ENCODE measurements around the gene KIAA0319L.

Gene KIAA0319L

GRCh38 chr1:35554266-35555211 lies 2.7 kb downstream of the KIAA0319L start:
- peaks cover 31% of the 10 kb centered on the region for H3K36me3 Mint-ChIP-seq (ENCODE audit: low read depth)
- peaks cover 30% of the 10 kb centered on the region for H3K4me1 Mint-ChIP-seq (ENCODE audit: low read depth)
- no peak overlapping the region for H3K27ac Mint-ChIP-seq
- H3K4me3 Mint-ChIP-seq, result no peak overlapping the region
- no peaks in the 10 kb centered on the region for H3K9me3 Mint-ChIP-seq
- no peak for DNase-seq (ENCODE audit: low spot score)
- peaks cover 3% of the 10 kb centered on the region for H3K27me3 Mint-ChIP-seq (ENCODE audit: low read depth)

- H3K9me3 Mint-ChIP-seq, result no peaks in the 10 kb centered on the region
- peaks cover 34% of the 10 kb centered on the region for H3K36me3 Mint-ChIP-seq (ENCODE audit: low read depth)
- H3K27me3 Mint-ChIP-seq (ENCODE audit: low read depth), result peaks cover 3% of the 10 kb centered on the region
- DNase-seq (ENCODE audit: low spot score), result no peak
- H3K4me1 Mint-ChIP-seq (ENCODE audit: low read depth), result peaks cover 30% of the 10 kb centered on the region
- no peak overlapping the region for H3K4me3 Mint-ChIP-seq
- no peak overlapping the region for H3K27ac Mint-ChIP-seq
Measured at GRCh38 chr1:35553851-35554250, 3.4 kb downstream of the KIAA0319L start.

- H3K4me1 Mint-ChIP-seq (ENCODE audit: low read depth), result peaks cover 18% of the 10 kb centered on the region
- no peaks in the 10 kb centered on the region for H3K9me3 Mint-ChIP-seq
- no peak overlapping the region for H3K27ac Mint-ChIP-seq
- no peak for DNase-seq (ENCODE audit: low spot score)
- no peak overlapping the region for H3K4me3 Mint-ChIP-seq
- peaks cover 49% of the 10 kb centered on the region for H3K36me3 Mint-ChIP-seq (ENCODE audit: low read depth)
- H3K27me3 Mint-ChIP-seq (ENCODE audit: low read depth), result no peaks in the 10 kb centered on the region
Measured at GRCh38 chr1:35546614-35547013, 10.6 kb downstream of the KIAA0319L start.

- Mint-ChIP-seq H3K36me3 (ENCODE audit: low read depth) (peaks cover 57% of the 10 kb centered on the region), H3K4me3 (no peak overlapping the region), H3K27me3 (ENCODE audit: low read depth) (no peaks in the 10 kb centered on the region), H3K27ac (no peak overlapping the region), H3K4me1 (ENCODE audit: low read depth) (peaks cover 26% of the 10 kb centered on the region), H3K9me3 (no peaks in the 10 kb centered on the region)
- DNase-seq (ENCODE audit: low spot score), result no peak
Measured at GRCh38 chr1:35544976-35545375, 12.2 kb downstream of the KIAA0319L start.

GRCh38 chr1:35539824-35540261 lies 17.4 kb downstream of the KIAA0319L start:
- DNase-seq (ENCODE audit: low spot score), result no peak
- H3K4me1 Mint-ChIP-seq (ENCODE audit: low read depth), result peaks cover 60% of the 10 kb centered on the region
- peaks cover 53% of the 10 kb centered on the region for H3K36me3 Mint-ChIP-seq (ENCODE audit: low read depth)
- peak overlapping the region; percentile 90 for H3K27ac Mint-ChIP-seq
- H3K9me3 Mint-ChIP-seq, result no peaks in the 10 kb centered on the region
- peak overlapping the region; percentile 80 for H3K4me3 Mint-ChIP-seq
- H3K27me3 Mint-ChIP-seq (ENCODE audit: low read depth), result no peaks in the 10 kb centered on the region

- Mint-ChIP-seq H3K9me3 (no peaks in the 10 kb centered on the region), H3K27me3 (ENCODE audit: low read depth) (no peaks in the 10 kb centered on the region), H3K36me3 (ENCODE audit: low read depth) (peaks cover 53% of the 10 kb centered on the region), H3K4me3 (peak overlapping the region; percentile 80), H3K4me1 (ENCODE audit: low read depth) (peaks cover 59% of the 10 kb centered on the region), H3K27ac (peak overlapping the region; percentile 90)
- no peak for DNase-seq (ENCODE audit: low spot score)
Measured at GRCh38 chr1:35539073-35539823, 18.0 kb downstream of the KIAA0319L start.

GRCh38 chr1:35537806-35538205 lies 19.4 kb downstream of the KIAA0319L start:
- Mint-ChIP-seq H3K4me1 (ENCODE audit: low read depth) (peaks cover 56% of the 10 kb centered on the region), H3K36me3 (ENCODE audit: low read depth) (peaks cover 56% of the 10 kb centered on the region), H3K27me3 (ENCODE audit: low read depth) (no peaks in the 10 kb centered on the region), H3K4me3 (peak overlapping the region; percentile 46), H3K27ac (peak overlapping the region; percentile 10), H3K9me3 (no peaks in the 10 kb centered on the region)
- no peak for DNase-seq (ENCODE audit: low spot score)

GRCh38 chr1:35536556-35537162 lies 20.5 kb downstream of the KIAA0319L start:
- Mint-ChIP-seq H3K27ac (no peak overlapping the region), H3K4me3 (no peak overlapping the region), H3K4me1 (ENCODE audit: low read depth) (peaks cover 53% of the 10 kb centered on the region), H3K36me3 (ENCODE audit: low read depth) (peaks cover 64% of the 10 kb centered on the region), H3K27me3 (ENCODE audit: low read depth) (no peaks in the 10 kb centered on the region), H3K9me3 (peaks cover 2% of the 10 kb centered on the region)
- DNase-seq (ENCODE audit: low spot score), result no peak

- no peak overlapping the region for H3K27ac Mint-ChIP-seq
- no peak overlapping the region for H3K4me3 Mint-ChIP-seq
- DNase-seq (ENCODE audit: low spot score), result no peak
- H3K27me3 Mint-ChIP-seq (ENCODE audit: low read depth), result no peaks in the 10 kb centered on the region
- peaks cover 11% of the 10 kb centered on the region for H3K9me3 Mint-ChIP-seq
- peaks cover 66% of the 10 kb centered on the region for H3K36me3 Mint-ChIP-seq (ENCODE audit: low read depth)
- peaks cover 47% of the 10 kb centered on the region for H3K4me1 Mint-ChIP-seq (ENCODE audit: low read depth)
Measured at GRCh38 chr1:35535243-35535642, 22.0 kb downstream of the KIAA0319L start.

GRCh38 chr1:35533586-35533985 lies 23.6 kb downstream of the KIAA0319L start:
- H3K9me3 Mint-ChIP-seq, result peaks cover 27% of the 10 kb centered on the region
- H3K36me3 Mint-ChIP-seq (ENCODE audit: low read depth), result peaks cover 72% of the 10 kb centered on the region
- H3K27me3 Mint-ChIP-seq (ENCODE audit: low read depth), result no peaks in the 10 kb centered on the region
- H3K4me1 Mint-ChIP-seq (ENCODE audit: low read depth), result peaks cover 31% of the 10 kb centered on the region
- no peak for DNase-seq (ENCODE audit: low spot score)
- no peak overlapping the region for H3K27ac Mint-ChIP-seq
- H3K4me3 Mint-ChIP-seq, result no peak overlapping the region

GRCh38 chr1:35532497-35533223 lies 24.5 kb downstream of the KIAA0319L start:
- Mint-ChIP-seq H3K4me1 (ENCODE audit: low read depth) (peaks cover 27% of the 10 kb centered on the region), H3K27ac (no peak overlapping the region), H3K27me3 (ENCODE audit: low read depth) (no peaks in the 10 kb centered on the region), H3K9me3 (peaks cover 35% of the 10 kb centered on the region), H3K4me3 (no peak overlapping the region), H3K36me3 (ENCODE audit: low read depth) (peaks cover 77% of the 10 kb centered on the region)
- DNase-seq (ENCODE audit: low spot score), result no peak

- Mint-ChIP-seq H3K4me1 (ENCODE audit: low read depth) (peaks cover 14% of the 10 kb centered on the region), H3K4me3 (no peak overlapping the region), H3K9me3 (peaks cover 43% of the 10 kb centered on the region), H3K27ac (no peak overlapping the region), H3K36me3 (ENCODE audit: low read depth) (peaks cover 79% of the 10 kb centered on the region), H3K27me3 (ENCODE audit: low read depth) (no peaks in the 10 kb centered on the region)
- DNase-seq (ENCODE audit: low spot score), result no peak
Measured at GRCh38 chr1:35531368-35531767, 25.8 kb downstream of the KIAA0319L start.

- peaks cover 77% of the 10 kb centered on the region for H3K36me3 Mint-ChIP-seq (ENCODE audit: low read depth)
- no peak overlapping the region for H3K4me3 Mint-ChIP-seq
- peaks cover 11% of the 10 kb centered on the region for H3K4me1 Mint-ChIP-seq (ENCODE audit: low read depth)
- peaks cover 43% of the 10 kb centered on the region for H3K9me3 Mint-ChIP-seq
- H3K27ac Mint-ChIP-seq, result no peak overlapping the region
- DNase-seq (ENCODE audit: low spot score), result no peak
- no peaks in the 10 kb centered on the region for H3K27me3 Mint-ChIP-seq (ENCODE audit: low read depth)
Measured at GRCh38 chr1:35530946-35531345, 26.3 kb downstream of the KIAA0319L start.

All from T-helper 2 cell treated with Interferon-gamma antibody and Interleukin-4, amounts not matched to agents 5 μg/mL and 100 μg/mL, for 36 hours (primary cell).